CD4-positive, alpha-beta memory T cell (primary cell): ENCODE results near the gene VPS52. TPM values are rescaled to one million over a fixed set of nuclear protein-coding genes. Genes with fewer than 3 reads are reported as not detected.

ENCODE experiments used
- CTCF ChIA-PET: fragments of 350-600 bp; sonication (Branson Sonifier 250); formaldehyde crosslinking; loops from one replicate; lab custom pipeline; 2021; ENCODE audit warnings: inconsistent platforms; ENCODE audit not compliant: partially characterized antibody; lab: Charles Lee
- POLR2A ChIA-PET: fragments of 350-600 bp; sonication (Branson Sonifier 250); formaldehyde crosslinking; loops from one replicate; lab custom pipeline; 2021; ENCODE audit not compliant: partially characterized antibody; lab: Charles Lee
- DNase-seq, 5 donors: peaks; one replicate each; pipeline versions ENCODE4 v3.0.0 to v3.0.0-alpha.2; 2020 to 2022; ENCODE audit warnings: mixed read lengths in 1 of 5
- H3K27ac ChIP-seq: one replicate; pipeline ENCODE4 v1.7.0; 2013; ENCODE audit warnings: low read depth, low read length
- H3K27me3 ChIP-seq: 2 replicates; pipeline ENCODE4 v1.7.0; 2013; ENCODE audit warnings: mild to moderate bottlenecking, low read length, moderate library complexity; ENCODE audit not compliant: insufficient read depth
- H3K36me3 ChIP-seq: 2 replicates; pipeline ENCODE4 v1.7.0; 2013; ENCODE audit warnings: mild to moderate bottlenecking, low read length, moderate library complexity; ENCODE audit not compliant: insufficient read depth
- H3K4me1 ChIP-seq: 2 replicates; pipeline ENCODE4 v1.7.0; 2013; ENCODE audit warnings: mild to moderate bottlenecking, low read length, moderate library complexity; ENCODE audit not compliant: insufficient read depth
- H3K4me3 ChIP-seq, 2 donors: one replicate each; pipeline ENCODE4 v1.7.0; 2013; ENCODE audit warnings: low read length in 2 of 2, mild to moderate bottlenecking in 1 of 2
- H3K9me3 ChIP-seq, 2 donors: one replicate each; pipeline ENCODE4 v1.7.0; 2013; ENCODE audit warnings: low read length in 2 of 2, control low read depth in 1 of 2; ENCODE audit not compliant: control insufficient read depth in 1 of 2
- H3K27ac Mint-ChIP-seq, 7 donors: one replicate each; pipeline ENCODE4 v1.8.0; 2020 to 2021; ENCODE audit warnings: mixed read lengths in 7 of 7, mild to moderate bottlenecking in 6 of 7, inconsistent platforms in 3 of 7, moderate library complexity in 3 of 7
- H3K27me3 Mint-ChIP-seq, 2 donors: one replicate each; pipeline ENCODE4 v1.8.0; 2020 to 2021; ENCODE audit warnings: mixed read lengths in 2 of 2
- H3K36me3 Mint-ChIP-seq, 2 donors: one replicate each; pipeline ENCODE4 v1.8.0; 2020 to 2021; ENCODE audit warnings: mixed read lengths in 2 of 2, inconsistent platforms in 1 of 2, mild to moderate bottlenecking in 1 of 2
- H3K4me1 Mint-ChIP-seq, 4 donors: one replicate each; pipeline ENCODE4 v1.8.0; 2020 to 2021; ENCODE audit warnings: mixed read lengths in 4 of 4, mild to moderate bottlenecking in 1 of 4
- H3K4me3 Mint-ChIP-seq, 8 donors: one replicate each; pipeline ENCODE4 v1.8.0; 2020 to 2021; ENCODE audit warnings: mixed read lengths in 8 of 8, mild to moderate bottlenecking in 7 of 8, moderate library complexity in 6 of 8, inconsistent platforms in 3 of 8
- H3K9me3 Mint-ChIP-seq, 8 donors: one replicate each; pipeline ENCODE4 v1.8.0; 2020 to 2021; ENCODE audit warnings: mixed read lengths in 8 of 8, mild to moderate bottlenecking in 5 of 8, inconsistent platforms in 3 of 8, moderate library complexity in 1 of 8
- intact Hi-C: fragments of 100-400 bp; cut with micrococcal nuclease; formaldehyde crosslinking; loops from one replicate; pipeline ENCODE4 v1.15.1; 2023
- polyA plus RNA-seq, 2 donors: library from polyadenylated mRNA; unstranded; fragments of 300-500 nt; fragmentation: Illumina TruSeq; gene quantifications; one replicate each; pipeline ENCODE4 v1.2.3, GENCODE V29; 2021
- total RNA-seq, 2 experiments: library from RNA; stranded (reverse); gene quantifications; one replicate each; pipeline ENCODE4 v1.2.3, GENCODE V29; 2021

The VPS52 gene
- total and polyA plus RNA-seq, 4 experiments from 2014 or later, result 13.4 to 95.7 (median 54.0) TPM

GRCh38 chr6:33314515-33314942 is 42.9 kb upstream of the VPS52 start:
- intact Hi-C loops, result loop anchor here (1.0 kb wide), 3 partner anchors 9 to 31 kb away; no protein-coding TSS in a partner anchor
- Mint-ChIP-seq H3K27ac (peak overlapping the region; percentile 97 to 100 (median 99)), H3K9me3 (peaks cover 0 to 1% (median 0%) of the 10 kb centered on the region in 8 donors), H3K27me3 (no peaks in the 10 kb centered on the region), H3K36me3 (peaks cover 26 to 58% of the 10 kb centered on the region in 2 donors), H3K4me3 (peak overlapping the region; percentile 98 to 99 (median 98)), H3K4me1 (peaks cover 28 to 85% (median 57%) of the 10 kb centered on the region in 4 donors)
- H3K4me1 ChIP-seq, result peaks cover 76% of the 10 kb centered on the region
- no peaks in the 10 kb centered on the region for H3K27me3 ChIP-seq
- peak; percentile 71 to 93 (median 80) for DNase-seq
- POLR2A ChIA-PET, result interaction anchor here (0.8 to 1.0 kb wide), 2 partner anchors 43 to 343 kb away, joined by 3 read pairs; partner anchors contain the start of genes RPS18 and VPS52
- peak overlapping the region; percentile 99 for H3K27ac ChIP-seq
- peaks cover 12% of the 10 kb centered on the region for H3K36me3 ChIP-seq
- CTCF ChIA-PET, result no interaction called here
- peak overlapping the region; percentile 8 to 83 for H3K4me3 ChIP-seq
- H3K9me3 ChIP-seq, result no peaks in the 10 kb centered on the region

GRCh38 chr6:33313709-33314514 is 42.2 kb upstream of the VPS52 start, which contains the start of gene TAPBP:
TSS of gene TAPBP (minus strand) at chr6:33314078. CDS start at chr6:33314041, 37 bp downstream.
- intact Hi-C loops, result loop anchor here (1.0 to 2.0 kb wide), 5 partner anchors 9 to 109 kb away; partner anchors contain the start of genes B3GALT4 and HSD17B8
- no peaks in the 10 kb centered on the region for H3K27me3 ChIP-seq
- peaks cover 72% of the 10 kb centered on the region for H3K4me1 ChIP-seq
- Mint-ChIP-seq H3K4me3 (peak within 1 kb of the TSS; percentile 98 to 99 (median 98)), H3K36me3 (peaks cover 20 to 54% of the 10 kb centered on the region in 2 donors), H3K27me3 (no peaks in the 10 kb centered on the region), H3K9me3 (peaks cover 0 to 1% (median 0%) of the 10 kb centered on the region in 8 donors), H3K27ac (peak within 1 kb of the TSS; percentile 97 to 100 (median 99)), H3K4me1 (peaks cover 25 to 79% (median 53%) of the 10 kb centered on the region in 4 donors)
- peak; percentile 86 to 96 (median 88) for DNase-seq
- CTCF ChIA-PET, result interaction anchor here (0.7 to 4.3 kb wide), 4 partner anchors 14 to 42 kb away, joined by 3 to 35 read pairs (median 13); partner anchors contain the start of genes PFDN6, RGL2, RPS18 and VPS52
- POLR2A ChIA-PET, result interaction anchor here (0.7 to 6.4 kb wide), 19 partner anchors 7 to 343 kb away, joined by 3 to 99 read pairs (median 5); partner anchors contain the start of genes B3GALT4, KIFC1, PFDN6 and RGL2
- peak within 1 kb of the TSS; percentile 99 for H3K27ac ChIP-seq
- no peaks in the 10 kb centered on the region for H3K9me3 ChIP-seq
- peaks cover 6% of the 10 kb centered on the region for H3K36me3 ChIP-seq
- peak within 1 kb of the TSS; percentile 83 to 95 for H3K4me3 ChIP-seq

GRCh38 chr6:33313105-33313708 is 41.5 kb upstream of the VPS52 start:
- DNase-seq, result peak in 3 of 5 donors; percentile 22 to 61 (median 33)
- peak overlapping the region; percentile 97 to 100 (median 99) for H3K27ac Mint-ChIP-seq
- intact Hi-C loops, result loop anchor here (1.0 to 2.0 kb wide), 2 partner anchors 36 to 108 kb away; partner anchors contain the start of genes B3GALT4 and HSD17B8
- Histone ChIP-seq H3K4me1 (peaks cover 72% of the 10 kb centered on the region), H3K27me3 (no peaks in the 10 kb centered on the region), H3K27ac (peak overlapping the region; percentile 99), H3K4me3 (peak overlapping the region; percentile 83 to 95), H3K9me3 (no peaks in the 10 kb centered on the region), H3K36me3 (peaks cover 6% of the 10 kb centered on the region)
- H3K4me3 Mint-ChIP-seq, result peak overlapping the region; percentile 98 to 99 (median 98)
- ChIA-PET CTCF (interaction anchor here (0.7 to 4.3 kb wide), 6 partner anchors 8 to 42 kb away, joined by 3 to 35 read pairs (median 6); partner anchors contain the start of genes B3GALT4, PFDN6, RGL2 and RPS18), POLR2A (interaction anchor here (0.7 to 6.4 kb wide), 19 partner anchors 8 to 342 kb away, joined by 3 to 99 read pairs (median 5); partner anchors contain the start of genes B3GALT4, KIFC1, PFDN6 and RGL2)
- H3K27me3 Mint-ChIP-seq, result no peaks in the 10 kb centered on the region
- H3K9me3 Mint-ChIP-seq, result peaks cover 0 to 1% (median 0%) of the 10 kb centered on the region in 8 donors
- H3K36me3 Mint-ChIP-seq, result peaks cover 20 to 54% of the 10 kb centered on the region in 2 donors
- peaks cover 26 to 78% (median 54%) of the 10 kb centered on the region in 4 donors for H3K4me1 Mint-ChIP-seq

GRCh38 chr6:33312361-33313104 is 40.9 kb upstream of the VPS52 start:
- Histone ChIP-seq H3K36me3 (peaks cover 7% of the 10 kb centered on the region), H3K27me3 (no peaks in the 10 kb centered on the region), H3K27ac (peak overlapping the region; percentile 99), H3K4me1 (peaks cover 71% of the 10 kb centered on the region), H3K9me3 (no peaks in the 10 kb centered on the region), H3K4me3 (peak overlapping the region; percentile 83 to 95)
- peaks cover 16 to 52% of the 10 kb centered on the region in 2 donors for H3K36me3 Mint-ChIP-seq
- DNase-seq, result peak; percentile 78 to 97 (median 85)
- peak overlapping the region; percentile 97 to 100 (median 99) for H3K27ac Mint-ChIP-seq
- intact Hi-C loops, result loop anchor here (1.0 to 2.0 kb wide), 2 partner anchors 35 to 108 kb away; partner anchors contain the start of genes B3GALT4 and HSD17B8
- H3K27me3 Mint-ChIP-seq, result no peaks in the 10 kb centered on the region
- CTCF ChIA-PET, result interaction anchor here (0.8 to 4.3 kb wide), 7 partner anchors 9 to 116 kb away, joined by 3 to 35 read pairs (median 4); partner anchors contain the start of genes B3GALT4 and RGL2
- H3K4me1 Mint-ChIP-seq, result peaks cover 25 to 78% (median 52%) of the 10 kb centered on the region in 4 donors
- POLR2A ChIA-PET, result interaction anchor here (0.9 to 6.4 kb wide), 16 partner anchors 9 to 341 kb away, joined by 3 to 99 read pairs (median 6); partner anchors contain the start of genes B3GALT4, PFDN6, RGL2 and RPS18
- peak overlapping the region; percentile 98 to 99 (median 98) for H3K4me3 Mint-ChIP-seq
- peaks cover 0 to 1% (median 0%) of the 10 kb centered on the region in 8 donors for H3K9me3 Mint-ChIP-seq

- peaks cover 22 to 50% (median 35%) of the 10 kb centered on the region in 4 donors for H3K4me1 Mint-ChIP-seq
- peaks cover 49% of the 10 kb centered on the region for H3K4me1 ChIP-seq
Observed at GRCh38 chr6:33306356-33306755, 34.7 kb upstream of the VPS52 start.

More at GRCh38 chr6:33306356-33306755, 34.7 kb upstream of the VPS52 start:
- Mint-ChIP-seq H3K4me3 (no peak overlapping the region), H3K36me3 (peaks cover 27 to 58% of the 10 kb centered on the region in 2 donors), H3K27me3 (no peaks in the 10 kb centered on the region), H3K9me3 (no peaks in the 10 kb centered on the region), H3K27ac (peak overlapping the region in 5 of 7 donors; percentile 42 to 85 (median 52))
- CTCF ChIA-PET, result interaction anchor here (1.3 kb wide), 1 partner anchor 13 kb away, joined by 3 read pairs; no protein-coding TSS in a partner anchor
- Histone ChIP-seq H3K27me3 (no peaks in the 10 kb centered on the region), H3K4me3 (no peak overlapping the region), H3K27ac (no peak overlapping the region), H3K36me3 (peaks cover 45% of the 10 kb centered on the region), H3K9me3 (no peaks in the 10 kb centered on the region)
- intact Hi-C loops, result no loop called here
- no peak for DNase-seq
- POLR2A ChIA-PET, result interaction anchor here (2.0 kb wide), 1 partner anchor 38 kb away, joined by 7 read pairs; no protein-coding TSS in a partner anchor
